Airway epithelial cell (primary cell): ENCODE data around the gene HOXD9. TPM values are rescaled to one million over a fixed set of nuclear protein-coding genes. Genes with fewer than 3 reads are reported as not detected.

ENCODE experiments used
- total RNA-seq: library from RNA; depleted of rRNA; stranded (reverse); fragments of >200 nt; gene quantifications from 2 replicates; pipeline ENCODE4 v1.2.3, GENCODE V29; 2015

HOXD9 gene
- not detected in 2 replicates for total RNA-seq

GRCh38 chr2:176122683-176123410 is at the start of gene HOXD9:
Gene HOXD9 (plus strand): TSS chr2:176122719. CDS start chr2:176122769, 50 bp downstream.

DNA sequence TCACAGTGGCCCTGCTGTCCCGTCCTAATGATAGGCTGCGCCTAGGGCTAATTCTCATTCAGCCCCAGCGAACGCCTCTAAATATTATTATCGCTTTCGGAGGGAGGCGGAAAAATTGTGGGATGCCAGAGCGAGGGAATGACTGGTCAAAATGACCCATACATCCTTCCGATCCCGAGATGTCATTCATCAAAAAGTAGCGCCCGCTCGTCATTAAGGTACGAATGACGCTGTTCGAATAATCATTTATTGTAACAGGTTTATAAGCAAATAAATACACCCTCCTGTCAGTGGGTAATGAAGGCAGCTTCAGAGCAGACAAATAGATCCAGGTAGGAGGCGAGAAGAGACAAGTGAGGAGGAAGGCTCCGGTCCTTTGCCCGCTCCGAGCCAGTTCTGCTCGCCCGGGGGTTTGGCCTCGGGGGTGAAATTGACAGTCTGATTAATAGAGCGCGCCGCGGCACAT is 38.7 kb upstream of the HOXD9 start, which contains the start of gene EVX2:
Gene EVX2, minus strand, starts transcription at position 167 of the 466 bp plus-strand sequence. CDS start 186 bp downstream, outside the sequence.

GRCh38 chr2:176092270-176093144 is 30.0 kb upstream of the HOXD9 start, which contains the start of gene HOXD13:
Gene HOXD13 (plus strand): TSS chr2:176092721. CDS start chr2:176092891, 170 bp downstream.

GRCh38 chr2:176099728-176100546 is 22.6 kb upstream of the HOXD9 start, which contains the start of gene HOXD12:
Gene HOXD12 (plus strand): TSS chr2:176099795. CDS start chr2:176099802, 7 bp downstream.

GRCh38 chr2:176106581-176107539 is 15.7 kb upstream of the HOXD9 start, which contains the start of gene HOXD11:
Gene HOXD11 (plus strand): TSS chr2:176107280. CDS start chr2:176107356, 76 bp downstream.

GRCh38 chr2:176115883-176116813 is 6.4 kb upstream of the HOXD9 start, which contains the start of gene HOXD10:
Gene HOXD10 (plus strand): TSS chr2:176116778. CDS start chr2:176116834, 56 bp downstream.

GRCh38 chr2:176128982-176129796 is 6.7 kb downstream of the HOXD9 start, which contains the start of gene HOXD8:
Gene HOXD8 (plus strand): TSS chr2:176129705. CDS start chr2:176130367, 662 bp downstream.

GRCh38 chr2:176151442-176152287 is 29.1 kb downstream of the HOXD9 start, which contains the start of gene HOXD4:
Gene HOXD4 (plus strand): TSS chr2:176151550. CDS start chr2:176151634, 84 bp downstream.

GRCh38 chr2:176156807-176157498 is 34.4 kb downstream of the HOXD9 start, which contains the start of gene HOXD3:
Gene HOXD3 (plus strand): TSS chr2:176157307. CDS start chr2:176169115, 11,808 bp downstream.

Other genes starting within 250 kb of the HOXD9 start
- 18.9 and 19.5 TPM in 2 replicates for gene LNPK, start 120.5 kb upstream of the HOXD9 start, total RNA-seq
- not detected in 2 replicates for gene EVX2, start 38.8 kb upstream of the HOXD9 start, total RNA-seq
- not detected in 2 replicates for gene HOXD13, start 30.0 kb upstream of the HOXD9 start, total RNA-seq
- gene HOXD12, start 22.9 kb upstream of the HOXD9 start, total RNA-seq = not detected in 2 replicates
- gene HOXD11, start 15.4 kb upstream of the HOXD9 start, total RNA-seq = not detected in 2 replicates
- gene HOXD10, start 5.9 kb upstream of the HOXD9 start, total RNA-seq = not detected in 2 replicates
- not detected in 2 replicates for gene HOXD8, start 7.0 kb downstream of the HOXD9 start, total RNA-seq
- not detected in 2 replicates for gene HOXD4, start 28.8 kb downstream of the HOXD9 start, total RNA-seq
- gene HOXD3, start 34.6 kb downstream of the HOXD9 start, total RNA-seq = not detected in 2 replicates
- not detected in 2 replicates for gene HOXD1, start 65.9 kb downstream of the HOXD9 start, total RNA-seq
- 47.7 and 49.8 TPM in 2 replicates for gene MTX2, start 146.7 kb downstream of the HOXD9 start, total RNA-seq